OCI-LY3 (cell line): ENCODE measurements around the gene SLC17A2.

Experiments
- H2AFZ ChIP-seq: fragments of 200-600, 300-600 bp; shearing (Covaris generic); 2 replicates; pipeline ENCODE4 v1.6.0; 2014; ENCODE audit warnings: antibody characterized with exemption, low read depth, low read length
- H3K27ac ChIP-seq: fragments of 200-600, 300-600 bp; sonication (generic); 2 replicates; pipeline ENCODE4 v1.5.1; 2014; ENCODE audit warnings: mild to moderate bottlenecking, low read length, moderate library complexity, mixed read lengths
- H3K27me3 ChIP-seq: fragments of 200-600, 300-600 bp; sonication (generic); 2 replicates; pipeline ENCODE4 v1.6.1; 2014; ENCODE audit warnings: low read depth, low read length, mixed read lengths
- H3K36me3 ChIP-seq: fragments of 200-600, 300-600 bp; sonication (generic); replicated peaks from 2 replicates; pipeline ENCODE3; 2014; ENCODE audit warnings: low read depth, low read length, mixed read lengths
- H3K4me1 ChIP-seq: fragments of 300-600, 200-600 bp; sonication (generic); 2 replicates; pipeline ENCODE4 v1.6.1; 2014; ENCODE audit warnings: low read length, mixed read lengths
- H3K4me2 ChIP-seq: fragments of 200-600, 300-600 bp; sonication (generic); 2 replicates; pipeline ENCODE4 v1.6.1; 2014; ENCODE audit warnings: low read length, mixed read lengths
- H3K4me3 ChIP-seq: fragments of 300-600, 200-600 bp; sonication (generic); 2 replicates; pipeline ENCODE4 v1.5.1; 2014; ENCODE audit warnings: antibody characterized with exemption, mild to moderate bottlenecking, low read length, moderate library complexity
- H3K79me2 ChIP-seq: fragments of 300-600, 200-600 bp; shearing (Covaris generic); 2 replicates; pipeline ENCODE4 v1.6.1; 2014; ENCODE audit warnings: mild to moderate bottlenecking, low read length, mixed read lengths
- H3K9ac ChIP-seq: fragments of 300-600, 200-600 bp; shearing (Covaris generic); 2 replicates; pipeline ENCODE4 v1.6.0; 2014; ENCODE audit warnings: mild to moderate bottlenecking, low read length, moderate library complexity
- H3K9me3 ChIP-seq: fragments of 200-600, 300-600 bp; shearing (Covaris generic); 2 replicates; pipeline ENCODE4 v1.6.1; 2014; ENCODE audit warnings: low read length, mixed read lengths; ENCODE audit not compliant: insufficient read depth
- H4K20me1 ChIP-seq: fragments of 200-600, 300-600 bp; sonication (generic); 2 replicates; pipeline ENCODE4 v1.6.1; 2016; ENCODE audit warnings: low read length, mixed read lengths; ENCODE audit not compliant: insufficient read depth
- EZH2phosphoT487 ChIP-seq: fragments of 200-600 bp; shearing (Covaris generic); IDR thresholded peaks from 2 replicates; pipeline ENCODE4 v1.6.1; 2018; ENCODE audit warnings: antibody characterized with exemption, mixed run types, low read depth
- TF ChIP-seq, protein P1 (sequence below): fragments of 200-600, 300-600 bp; sonication (generic); IDR thresholded peaks from 2 replicates; pipeline ENCODE4 v1.5.1; 2014; ENCODE audit warnings: antibody characterized with exemption, low read length, low read depth

SLC17A2 gene

DNA sequence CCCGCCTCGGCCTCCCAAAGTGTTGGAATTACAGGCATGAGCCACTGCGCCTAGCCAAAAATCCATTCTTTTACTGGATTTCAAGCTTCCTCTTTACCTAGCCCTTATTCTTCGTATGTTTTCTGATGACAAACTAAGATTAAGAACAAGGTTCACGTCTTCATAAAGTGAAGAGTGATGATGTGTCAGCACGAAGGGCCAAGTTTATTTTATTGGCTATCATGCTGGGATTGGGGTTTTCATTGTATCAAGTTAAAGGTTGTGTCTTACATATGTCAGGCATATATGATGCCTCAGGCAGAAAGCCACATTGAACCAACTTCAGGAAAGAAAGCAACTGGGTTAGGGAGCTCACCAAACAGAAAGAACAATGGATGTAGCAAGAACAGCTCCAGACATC lies 36.7 kb downstream of the SLC17A2 start:
- Histone ChIP-seq H3K4me2 (no peak overlapping the region), H3K9me3 (no peaks in the 10 kb centered on the region), H3K79me2 (no peaks in the 10 kb centered on the region), H3K27me3 (no peaks in the 10 kb centered on the region), H3K27ac (no peak overlapping the region), H3K9ac (no peak overlapping the region), H3K4me3 (no peak overlapping the region), H3K36me3 (no peaks in the 10 kb centered on the region), H2AFZ (no peak overlapping the region), H3K4me1 (no peaks in the 10 kb centered on the region), H4K20me1 (no peaks in the 10 kb centered on the region)
- no peak for TF ChIP-seq EZH2phosphoT487
- TF ChIP-seq, protein P1, sequence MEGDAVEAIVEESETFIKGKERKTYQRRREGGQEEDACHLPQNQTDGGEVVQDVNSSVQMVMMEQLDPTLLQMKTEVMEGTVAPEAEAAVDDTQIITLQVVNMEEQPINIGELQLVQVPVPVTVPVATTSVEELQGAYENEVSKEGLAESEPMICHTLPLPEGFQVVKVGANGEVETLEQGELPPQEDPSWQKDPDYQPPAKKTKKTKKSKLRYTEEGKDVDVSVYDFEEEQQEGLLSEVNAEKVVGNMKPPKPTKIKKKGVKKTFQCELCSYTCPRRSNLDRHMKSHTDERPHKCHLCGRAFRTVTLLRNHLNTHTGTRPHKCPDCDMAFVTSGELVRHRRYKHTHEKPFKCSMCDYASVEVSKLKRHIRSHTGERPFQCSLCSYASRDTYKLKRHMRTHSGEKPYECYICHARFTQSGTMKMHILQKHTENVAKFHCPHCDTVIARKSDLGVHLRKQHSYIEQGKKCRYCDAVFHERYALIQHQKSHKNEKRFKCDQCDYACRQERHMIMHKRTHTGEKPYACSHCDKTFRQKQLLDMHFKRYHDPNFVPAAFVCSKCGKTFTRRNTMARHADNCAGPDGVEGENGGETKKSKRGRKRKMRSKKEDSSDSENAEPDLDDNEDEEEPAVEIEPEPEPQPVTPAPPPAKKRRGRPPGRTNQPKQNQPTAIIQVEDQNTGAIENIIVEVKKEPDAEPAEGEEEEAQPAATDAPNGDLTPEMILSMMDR: no peak

DNA sequence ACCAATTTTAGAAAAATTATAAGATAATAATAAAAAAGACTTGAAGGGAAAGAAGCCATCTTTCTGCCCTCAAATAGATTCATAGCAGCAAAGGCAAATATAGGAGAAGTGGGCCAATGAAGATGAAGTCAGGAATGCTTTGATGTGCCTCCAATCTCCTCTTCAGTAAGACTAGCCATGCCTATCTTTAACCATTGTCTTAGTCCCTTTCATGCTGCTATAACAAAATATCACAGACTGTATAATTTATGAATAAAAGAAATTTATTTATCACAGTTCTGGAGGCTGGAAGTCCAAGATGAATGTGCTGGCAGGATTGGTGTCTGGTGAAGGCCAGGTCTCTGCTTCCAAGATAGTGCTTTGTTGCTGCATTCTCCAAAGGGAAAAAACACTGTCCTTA lies 37.6 kb downstream of the SLC17A2 start:
- no peaks in the 10 kb centered on the region for H3K9me3 ChIP-seq
- no peak overlapping the region for H3K4me2 ChIP-seq
- H4K20me1 ChIP-seq: no peaks in the 10 kb centered on the region
- H3K79me2 ChIP-seq: no peaks in the 10 kb centered on the region
- H3K27ac ChIP-seq: no peak overlapping the region
- TF ChIP-seq, protein P1: no peak
- TF ChIP-seq EZH2phosphoT487: no peak
- no peaks in the 10 kb centered on the region for H3K4me1 ChIP-seq
- no peaks in the 10 kb centered on the region for H3K27me3 ChIP-seq
- H3K9ac ChIP-seq: no peak overlapping the region
- H3K36me3 ChIP-seq: no peaks in the 10 kb centered on the region
- no peak overlapping the region for H3K4me3 ChIP-seq
- H2AFZ ChIP-seq: no peak overlapping the region

DNA sequence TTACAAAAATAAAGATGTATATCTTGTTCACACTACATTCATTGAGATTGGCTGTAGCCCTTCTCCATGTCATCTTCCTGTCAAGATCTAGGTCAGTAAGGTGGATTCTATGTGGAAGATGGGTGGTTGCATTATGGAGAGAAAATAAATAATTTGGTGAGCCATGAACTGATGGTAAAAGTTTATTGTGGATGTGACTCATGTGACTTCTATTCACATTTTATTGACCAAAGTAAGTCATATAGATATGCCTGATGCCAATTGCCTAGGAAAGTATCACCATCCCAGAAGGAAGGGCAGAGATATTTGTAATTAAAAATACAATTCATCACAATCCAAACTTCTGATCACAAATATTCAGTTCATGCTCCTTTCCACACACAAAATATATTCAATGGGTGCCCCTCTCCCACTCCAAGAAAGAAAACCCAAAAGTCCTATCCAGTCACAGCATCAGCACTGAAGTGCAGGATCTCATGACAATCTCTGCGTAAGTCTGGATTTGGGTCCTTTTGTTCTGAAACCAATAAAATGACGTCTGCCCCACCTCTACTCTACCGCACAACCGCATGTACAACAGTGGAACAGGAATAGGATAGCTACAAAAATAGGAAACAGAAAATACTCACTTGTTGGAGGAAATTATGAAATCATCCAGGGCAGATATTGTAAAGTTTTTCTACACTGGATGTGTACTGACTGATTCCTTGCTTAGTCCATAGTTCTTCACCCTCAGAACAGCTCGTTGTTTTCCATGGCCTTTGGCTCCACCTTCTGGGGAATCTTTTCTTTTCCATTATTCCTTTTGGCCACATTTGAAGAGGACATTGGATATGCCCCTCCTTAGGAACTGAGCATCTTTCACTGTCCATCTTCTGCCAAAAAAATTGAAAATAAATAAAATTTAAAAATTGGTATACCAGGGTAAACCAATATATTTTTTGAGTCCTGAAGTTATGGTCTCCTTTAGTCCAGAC lies 40.3 kb downstream of the SLC17A2 start:
- Histone ChIP-seq H3K27ac (no peak overlapping the region), H3K27me3 (no peaks in the 10 kb centered on the region), H3K79me2 (no peaks in the 10 kb centered on the region), H2AFZ (no peak overlapping the region), H3K36me3 (no peaks in the 10 kb centered on the region), H4K20me1 (no peaks in the 10 kb centered on the region), H3K9me3 (no peaks in the 10 kb centered on the region), H3K4me3 (no peak overlapping the region), H3K9ac (no peak overlapping the region), H3K4me1 (no peaks in the 10 kb centered on the region), H3K4me2 (no peak overlapping the region)
- TF ChIP-seq EZH2phosphoT487: no peak
- TF ChIP-seq, protein P1: peak; percentile 25; the same call in 1 of the 2 replicates

DNA sequence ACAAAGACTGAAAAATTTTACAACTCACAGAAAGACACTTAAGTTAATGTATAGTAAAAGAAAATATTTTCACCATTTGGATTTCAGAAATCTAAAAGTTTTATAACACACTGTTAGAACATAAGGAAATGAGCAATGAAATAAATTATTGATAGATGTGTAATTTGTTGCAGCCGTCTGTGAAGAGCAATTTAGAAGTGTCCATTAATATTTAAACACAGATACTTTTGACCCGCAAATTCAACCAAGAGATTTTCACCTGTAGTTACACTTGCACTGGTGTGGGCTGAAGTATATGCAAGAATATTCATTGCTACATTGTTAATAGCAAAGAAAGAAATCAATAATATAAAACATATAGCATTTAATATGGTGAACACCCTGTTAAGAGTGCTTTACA lies 41.9 kb downstream of the SLC17A2 start:
- Histone ChIP-seq H3K4me3 (no peak overlapping the region), H3K27me3 (no peaks in the 10 kb centered on the region), H3K27ac (no peak overlapping the region), H3K9ac (no peak overlapping the region), H2AFZ (no peak overlapping the region), H3K4me1 (no peaks in the 10 kb centered on the region), H3K36me3 (no peaks in the 10 kb centered on the region), H3K4me2 (no peak overlapping the region), H3K79me2 (no peaks in the 10 kb centered on the region), H3K9me3 (no peaks in the 10 kb centered on the region), H4K20me1 (no peaks in the 10 kb centered on the region)
- TF ChIP-seq, protein P1: no peak
- no peak for TF ChIP-seq EZH2phosphoT487
